ENCODE measurements around the gene GALNT5. TPM values are rescaled to one million over a fixed set of nuclear protein-coding genes. Genes with fewer than 3 reads are reported as not detected.

The GALNT5 gene
- total and polyA plus RNA-seq, 2 donors (not counting 3 experiments of a cell fraction or from before 2014, with no cell fraction given), result not detected

GRCh38 chr2:157291018-157291417 is 33.5 kb downstream of the GALNT5 start:
- no TSS peak for BruUV-seq (replicated peaks)
- Histone ChIP-seq H3K27me3 (ENCODE audit: control insufficient read depth in 2 of 2, insufficient read depth in 2 of 2, low read length in 2 of 2) (no peaks in the 10 kb centered on the region), H3K9ac (replicated peaks; ENCODE audit: extremely low read depth, insufficient read depth, low read length) (no peak overlapping the region), H3K9me3 (replicated peaks; ENCODE audit: control insufficient read depth, insufficient read depth, low read length) (no peaks in the 10 kb centered on the region), H3K79me2 (ENCODE audit: control insufficient read depth, insufficient read depth, low read length) (no peaks in the 10 kb centered on the region), H3K4me1 (ENCODE audit: control insufficient read depth, extremely low read depth, insufficient read depth, low read length) (no peaks in the 10 kb centered on the region), H3K4me3 (replicated peaks in 1 of 3; ENCODE audit: insufficient read depth in 1 of 3, low read depth in 1 of 3, low read length in 3 of 3) (no peak overlapping the region), H4K20me1 (replicated peaks; ENCODE audit: control insufficient read depth, extremely low read depth, insufficient read depth, low read length) (no peaks in the 10 kb centered on the region), H3K9me1 (replicated peaks; ENCODE audit: control insufficient read depth, extremely low read depth, insufficient read depth, low read length) (no peaks in the 10 kb centered on the region), H3K27ac (ENCODE audit: insufficient read depth, low read depth, low read length) (no peak overlapping the region), H3K36me3 (ENCODE audit: control insufficient read depth in 2 of 2, extremely low read depth in 1 of 2, insufficient read depth in 2 of 2, low read length in 2 of 2) (no peaks in the 10 kb centered on the region), H2AFZ (ENCODE audit: low read depth, low read length) (no peak overlapping the region), H3K4me2 (ENCODE audit: insufficient read depth, low read length) (no peak overlapping the region)
- intact Hi-C loops (cut with micrococcal nuclease), result no loop called here
- no peak for FAIRE-seq
- ChIA-PET POLR2A (no interaction called here), CTCF (no interaction called here)
- TF ChIP-seq MAX (IDR thresholded peaks at IDR 0.05; ENCODE audit: insufficient read depth, insufficient read length) (no peak), FOS (IDR thresholded peaks at IDR 0.05; ENCODE audit: borderline replicate concordance, insufficient read depth, low read length) (no peak), CTCF (IDR thresholded peaks at IDR 0.05; ENCODE audit: extremely low read depth in 1 of 2, insufficient read depth in 1 of 2, low read depth in 1 of 2, low read length in 2 of 2) (no peak), MYC (IDR thresholded peaks at IDR 0.05; ENCODE audit: low read depth, low read length) (no peak), GATA2 (IDR thresholded peaks at IDR 0.05; ENCODE audit: insufficient read depth, insufficient read length, low read depth, low read length) (no peak), EZH2 (IDR thresholded peaks at IDR 0.05; ENCODE audit: borderline replicate concordance, low read depth, low read length, severe bottlenecking) (no peak), JUN (IDR thresholded peaks at IDR 0.05; ENCODE audit: borderline replicate concordance, insufficient read depth, insufficient read length, low read depth) (no peak), POLR2AphosphoS5 (IDR thresholded peaks at IDR 0.05; ENCODE audit: insufficient read depth, low read depth, low read length) (no peak), POLR2A (IDR thresholded peaks at IDR 0.05; ENCODE audit: low read depth, low read length) (no peak)
- dilution Hi-C loops (cut with MboI; ENCODE audit: extremely low pct_ligation_motif_present, low sequenced_read_pairs), result no loop called here
- no peak for DNase-seq (ENCODE audit: low read depth, low spot score)
